GM18867 (cell line): ENCODE results near the gene MTX1.
"Not testable (repeated sequence)": the region's sequence is repeated elsewhere in the genome, so short reads cannot be mapped to it uniquely, and the experiment has no call there.

Source experiments
- ATAC-seq: cut with Tn5 transposase; IDR thresholded peaks from one replicate; pipeline ENCODE4 v1.9.1; 2021; ENCODE audit warnings: mild to moderate bottlenecking, moderate library complexity; ENCODE audit not compliant: unreplicated experiment

MTX1 gene

GRCh38 chr1:155188268-155188667 lies 20.2 kb upstream of the MTX1 start:
- ATAC-seq, result no peak

DNA sequence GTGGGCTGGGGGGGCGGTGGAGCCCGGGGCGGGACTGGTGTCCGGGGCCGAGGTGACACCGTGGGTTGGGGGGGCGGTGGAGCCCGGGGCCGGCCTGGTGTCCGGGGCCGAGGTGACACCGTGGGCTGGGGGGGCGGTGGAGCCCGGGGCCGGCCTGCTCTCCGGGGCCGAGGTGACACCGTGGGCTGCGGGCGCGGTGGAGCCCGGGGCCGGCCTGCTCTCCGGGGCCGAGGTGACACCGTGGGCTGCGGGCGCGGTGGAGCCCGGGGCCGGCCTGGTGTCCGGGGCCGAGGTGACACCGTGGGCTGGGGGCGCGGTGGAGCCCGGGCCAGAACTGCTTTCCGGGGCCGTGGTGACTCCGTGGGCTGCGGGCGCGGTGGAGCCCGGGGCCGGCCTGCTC lies 18.6 kb upstream of the MTX1 start:
- ATAC-seq, result not testable (repeated sequence)

GRCh38 chr1:155191904-155192303 lies 16.6 kb upstream of the MTX1 start:
- ATAC-seq, result no peak

GRCh38 chr1:155192346-155193274 lies 15.9 kb upstream of the MTX1 start:
- ATAC-seq, result no peak

- peak; percentile 70 for ATAC-seq
Measured at GRCh38 chr1:155193275-155193990, 15.1 kb upstream of the MTX1 start.

- not testable (repeated sequence) for ATAC-seq
Measured at GRCh38 chr1:155193991-155194240, 14.6 kb upstream of the MTX1 start.

GRCh38 chr1:155195201-155196102 lies 13.0 kb upstream of the MTX1 start:
- ATAC-seq, result no peak

- ATAC-seq, result no peak
Measured at GRCh38 chr1:155196103-155196892, 12.2 kb upstream of the MTX1 start.

GRCh38 chr1:155196893-155197638 lies 11.4 kb upstream of the MTX1 start:
- no peak for ATAC-seq

GRCh38 chr1:155197901-155198546 lies 10.5 kb upstream of the MTX1 start:
- no peak for ATAC-seq

DNA sequence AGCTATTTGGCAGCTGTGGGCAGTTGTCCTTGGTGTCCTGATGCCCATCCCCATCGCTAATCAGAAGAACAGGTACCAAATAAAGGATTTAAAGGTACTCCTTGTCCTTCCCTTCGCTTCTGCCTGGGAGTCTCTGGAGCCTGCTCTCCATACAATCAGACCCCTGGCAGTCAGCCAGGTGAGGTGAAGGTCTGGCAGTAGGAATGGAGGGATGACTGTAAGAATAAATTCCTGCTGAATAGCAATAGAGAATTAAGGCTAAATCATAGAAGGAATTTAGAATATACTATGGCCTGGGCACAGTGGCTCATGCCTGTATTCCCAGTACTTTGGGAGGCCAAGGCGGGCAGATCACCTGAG lies 10.0 kb upstream of the MTX1 start:
- no peak for ATAC-seq

DNA sequence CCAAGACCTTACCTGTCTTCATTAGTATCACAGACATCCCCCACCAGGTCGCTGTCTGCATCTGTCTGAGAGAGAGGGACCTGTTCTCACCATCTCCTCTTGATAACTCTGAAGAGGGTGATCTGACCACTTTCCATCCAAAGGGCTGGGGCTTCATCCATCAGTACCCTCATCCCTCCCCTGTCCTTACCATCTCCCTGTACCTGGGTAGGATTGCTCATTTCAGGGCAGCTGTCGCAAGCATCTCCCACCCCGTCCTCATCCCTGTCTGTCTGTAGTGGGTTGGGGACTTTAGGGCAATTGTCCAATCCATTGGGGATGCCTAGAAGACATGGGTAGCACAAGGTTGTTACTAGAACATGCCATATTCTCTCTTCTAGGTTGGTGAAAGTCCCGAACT lies 8.7 kb upstream of the MTX1 start:
- no peak for ATAC-seq

DNA sequence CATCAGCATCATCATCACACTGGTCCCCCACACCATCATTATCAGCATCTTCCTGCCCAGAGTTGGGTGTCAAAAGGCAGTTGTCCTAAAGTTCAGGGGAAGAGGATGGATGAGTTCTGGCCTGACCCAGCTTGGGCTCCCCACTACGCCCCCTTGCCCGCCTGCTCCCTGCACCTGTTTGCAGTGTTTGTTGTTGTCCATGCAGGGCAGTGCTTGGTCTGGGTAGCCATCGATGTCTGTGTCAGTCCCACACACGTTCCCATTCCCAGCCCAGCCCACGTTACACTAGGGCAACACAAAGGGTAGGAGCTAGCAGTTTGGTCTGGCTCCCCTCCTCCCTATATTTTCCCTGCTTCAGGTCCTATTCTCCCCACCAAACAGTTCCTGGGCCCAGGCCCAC lies 7.6 kb upstream of the MTX1 start:
- no peak for ATAC-seq

GRCh38 chr1:155202198-155202597 lies 6.3 kb upstream of the MTX1 start:
- no peak for ATAC-seq

DNA sequence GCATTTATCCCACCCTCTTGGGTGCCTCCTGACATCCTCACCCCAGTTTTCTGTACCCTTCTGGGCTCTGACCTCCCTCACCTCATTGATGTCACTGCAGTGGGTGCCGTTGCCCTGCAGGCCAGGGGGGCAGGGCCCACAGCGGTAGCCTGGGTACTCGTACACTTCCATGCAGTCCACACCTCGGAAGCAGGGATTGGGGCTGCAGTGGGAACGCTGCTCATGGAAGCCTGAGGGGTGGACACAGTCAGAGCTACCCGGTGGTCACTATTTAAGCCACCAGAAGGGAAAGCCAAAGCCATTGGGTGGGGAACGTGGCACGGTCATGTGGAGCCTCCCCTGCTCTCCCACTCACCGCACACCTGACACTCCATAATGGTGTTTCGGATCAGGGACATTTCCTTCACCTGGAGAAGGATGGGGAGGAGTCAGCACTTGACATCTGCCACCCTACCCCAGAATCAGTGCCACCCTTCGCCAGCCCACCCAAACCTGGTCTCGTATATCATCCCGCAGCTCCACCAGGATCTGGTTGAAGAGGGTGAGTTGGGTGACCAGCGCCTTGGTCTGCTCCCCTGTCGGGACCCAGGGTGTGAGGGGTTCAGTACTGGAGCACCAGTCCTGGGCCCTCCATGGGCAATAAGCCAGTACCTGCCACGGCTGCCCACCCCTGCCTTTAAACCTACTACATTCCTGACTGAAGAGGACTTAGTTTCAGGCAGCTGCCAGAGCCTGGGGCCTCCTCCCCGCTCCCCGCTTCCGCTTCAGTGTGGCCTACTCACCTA lies 5.6 kb upstream of the MTX1 start:
- ATAC-seq, result no peak

DNA sequence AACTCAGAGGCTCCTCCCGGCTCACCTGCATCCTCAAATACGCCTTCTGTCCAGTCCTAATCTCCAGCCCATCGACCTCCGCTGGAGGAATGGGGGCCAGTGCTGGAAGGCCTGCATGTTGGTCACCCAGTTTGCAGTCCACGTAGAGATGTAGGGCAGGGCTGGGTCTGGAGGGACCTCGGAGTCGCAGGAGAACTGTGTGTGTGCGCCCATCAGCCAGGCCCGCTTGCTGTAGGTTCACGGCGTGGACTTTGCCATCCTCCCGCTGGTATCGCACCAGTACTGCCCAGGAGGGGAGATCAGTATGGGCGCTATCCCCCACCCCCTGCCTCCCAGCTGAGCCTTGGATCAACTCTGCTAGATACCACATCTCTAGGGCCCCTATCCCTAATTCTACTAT lies 3.5 kb upstream of the MTX1 start:
- no peak for ATAC-seq

- no peak for ATAC-seq
Measured at GRCh38 chr1:155205969-155206593, 2.4 kb upstream of the MTX1 start.
